Measurements from ENCODE around the gene PLB1. TPM values are rescaled to one million over a fixed set of nuclear protein-coding genes. Genes with fewer than 3 reads are reported as not detected.

Gene PLB1
- total and polyA plus RNA-seq, 9 of the 15 experiments (the other 6 are each of a cell fraction or from before 2014, with no cell fraction given), result 0.01 to 0.09 (median 0.07) TPM; not detected in 2

DNA sequence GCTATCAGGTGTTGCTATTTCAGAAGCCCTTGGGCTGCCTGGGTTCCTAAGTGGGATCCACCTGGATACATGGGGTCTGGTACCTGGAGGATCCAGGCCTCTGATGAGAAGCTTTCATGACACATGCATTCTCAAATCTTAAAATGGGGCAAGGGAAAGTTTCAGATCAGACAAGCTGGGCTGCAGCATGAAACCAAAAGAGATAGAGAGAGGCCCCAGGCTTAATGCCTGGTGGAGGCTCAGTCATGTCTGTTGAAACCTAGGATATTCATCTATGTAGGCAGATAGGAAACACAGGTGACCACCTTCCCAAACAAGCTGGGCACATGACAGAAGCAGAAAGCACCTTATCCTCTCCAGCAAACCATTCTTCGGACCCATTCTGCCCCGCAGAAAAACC, 18.8 kb upstream of the PLB1 start:
- Histone ChIP-seq H3K27me3 (ENCODE audit: control insufficient read depth in 2 of 2, insufficient read depth in 2 of 2, low read length in 2 of 2) (peaks cover 0 to 15% of the 10 kb centered on the region in 2 experiments; a peak in 1 of 5 replicates), H3K4me2 (ENCODE audit: insufficient read depth, low read length) (no peak overlapping the region), H3K9me1 (ENCODE audit: control insufficient read depth, insufficient read depth, low read length) (no peaks in the 10 kb centered on the region), H3K79me2 (ENCODE audit: control insufficient read depth, insufficient read depth, low read length) (no peaks in the 10 kb centered on the region), H3K9me3 (replicated peaks; ENCODE audit: control insufficient read depth, insufficient read depth, low read depth, low read length) (no peaks in the 10 kb centered on the region), H3K36me3 (ENCODE audit: control insufficient read depth, insufficient read depth, low read length) (no peaks in the 10 kb centered on the region), H3K9ac (ENCODE audit: insufficient read depth in 1 of 2, low read depth in 2 of 2, low read length in 2 of 2) (no peak overlapping the region), H4K20me1 (replicated peaks; ENCODE audit: control insufficient read depth, insufficient read depth, low read length) (no peaks in the 10 kb centered on the region), H3K4me1 (replicated peaks in 1 of 2; ENCODE audit: control insufficient read depth in 2 of 2, insufficient read depth in 2 of 2, low read length in 2 of 2) (no peaks in the 10 kb centered on the region), H3K27ac (ENCODE audit: extremely low read depth, low read depth, low read length) (no peak overlapping the region), H2AFZ (ENCODE audit: low read depth, low read length) (no peak overlapping the region), H3K4me3 (no peak overlapping the region)
- ChIA-PET CTCF (ENCODE audit: low intra/inter-chr PET ratio) (no interaction called here), POLR2A (no interaction called here)
- BruUV-seq (replicated peaks), result no TSS peak
- ATAC-seq (no peak), FAIRE-seq (no peak), DNase-seq (ENCODE audit: extremely low read depth in 1 of 4, low spot score in 3 of 4) (no peak)
- 0% methylated on average over 2 of the region's 2 CpGs for WGBS (ENCODE audit: insufficient coverage, low coverage, missing lambda C conversion rate)
- intact Hi-C loops (cut with micrococcal nuclease), result no loop called here
- in situ Hi-C loops (cut with MboI), result no loop called here
- no peak for TF ChIP-seq MCM3 (IDR thresholded peaks at IDR 0.05)
- no peak for TF ChIP-seq FUS (optimal IDR thresholded peaks at IDR 0.05; ENCODE audit: low read depth, low read length)
- TF ChIP-seq, protein P1, sequence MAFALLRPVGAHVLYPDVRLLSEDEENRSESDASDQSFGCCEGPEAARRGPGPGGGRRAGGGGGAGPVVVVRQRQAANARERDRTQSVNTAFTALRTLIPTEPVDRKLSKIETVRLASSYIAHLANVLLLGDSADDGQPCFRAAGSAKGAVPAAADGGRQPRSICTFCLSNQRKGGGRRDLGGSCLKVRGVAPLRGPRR (CRISPR knock-in tag; IDR thresholded peaks at IDR 0.05), result no peak
- TF ChIP-seq ZNF12 (CRISPR knock-in tag; IDR thresholded peaks at IDR 0.05), result no peak
- no peak for TF ChIP-seq TBP (optimal IDR thresholded peaks at IDR 0.05; ENCODE audit: low read depth, low read length)
- TF ChIP-seq NFIX (CRISPR knock-in tag; IDR thresholded peaks at IDR 0.05; ENCODE audit: low read depth), result no peak
- TF ChIP-seq BRD9 (IDR thresholded peaks at IDR 0.05; ENCODE audit: low read depth, partially characterized antibody), result no peak
- TF ChIP-seq, protein P2, sequence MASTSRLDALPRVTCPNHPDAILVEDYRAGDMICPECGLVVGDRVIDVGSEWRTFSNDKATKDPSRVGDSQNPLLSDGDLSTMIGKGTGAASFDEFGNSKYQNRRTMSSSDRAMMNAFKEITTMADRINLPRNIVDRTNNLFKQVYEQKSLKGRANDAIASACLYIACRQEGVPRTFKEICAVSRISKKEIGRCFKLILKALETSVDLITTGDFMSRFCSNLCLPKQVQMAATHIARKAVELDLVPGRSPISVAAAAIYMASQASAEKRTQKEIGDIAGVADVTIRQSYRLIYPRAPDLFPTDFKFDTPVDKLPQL (IDR thresholded peaks at IDR 0.05; ENCODE audit: extremely low read depth, insufficient read length), result no peak
- TF ChIP-seq ZNF274 (IDR thresholded peaks at IDR 0.05; ENCODE audit: borderline replicate concordance, low read depth, low read length), result no peak
- no peak for TF ChIP-seq SIRT6 (IDR thresholded peaks at IDR 0.05; ENCODE audit: low read depth, low read length)
- no peak for TF ChIP-seq MIER1 (IDR thresholded peaks at IDR 0.05; ENCODE audit: low read depth)
- TF ChIP-seq RBM39 (optimal IDR thresholded peaks at IDR 0.05; ENCODE audit: low read depth, low read length), result no peak
- TF ChIP-seq KDM5B (IDR thresholded peaks at IDR 0.05; ENCODE audit: insufficient replicate concordance, low read depth, low read length), result no peak
- TF ChIP-seq, protein P3, sequence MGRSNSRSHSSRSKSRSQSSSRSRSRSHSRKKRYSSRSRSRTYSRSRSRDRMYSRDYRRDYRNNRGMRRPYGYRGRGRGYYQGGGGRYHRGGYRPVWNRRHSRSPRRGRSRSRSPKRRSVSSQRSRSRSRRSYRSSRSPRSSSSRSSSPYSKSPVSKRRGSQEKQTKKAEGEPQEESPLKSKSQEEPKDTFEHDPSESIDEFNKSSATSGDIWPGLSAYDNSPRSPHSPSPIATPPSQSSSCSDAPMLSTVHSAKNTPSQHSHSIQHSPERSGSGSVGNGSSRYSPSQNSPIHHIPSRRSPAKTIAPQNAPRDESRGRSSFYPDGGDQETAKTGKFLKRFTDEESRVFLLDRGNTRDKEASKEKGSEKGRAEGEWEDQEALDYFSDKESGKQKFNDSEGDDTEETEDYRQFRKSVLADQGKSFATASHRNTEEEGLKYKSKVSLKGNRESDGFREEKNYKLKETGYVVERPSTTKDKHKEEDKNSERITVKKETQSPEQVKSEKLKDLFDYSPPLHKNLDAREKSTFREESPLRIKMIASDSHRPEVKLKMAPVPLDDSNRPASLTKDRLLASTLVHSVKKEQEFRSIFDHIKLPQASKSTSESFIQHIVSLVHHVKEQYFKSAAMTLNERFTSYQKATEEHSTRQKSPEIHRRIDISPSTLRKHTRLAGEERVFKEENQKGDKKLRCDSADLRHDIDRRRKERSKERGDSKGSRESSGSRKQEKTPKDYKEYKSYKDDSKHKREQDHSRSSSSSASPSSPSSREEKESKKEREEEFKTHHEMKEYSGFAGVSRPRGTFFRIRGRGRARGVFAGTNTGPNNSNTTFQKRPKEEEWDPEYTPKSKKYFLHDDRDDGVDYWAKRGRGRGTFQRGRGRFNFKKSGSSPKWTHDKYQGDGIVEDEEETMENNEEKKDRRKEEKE (IDR thresholded peaks at IDR 0.05; ENCODE audit: borderline replicate concordance in 1 of 2, control insufficient read depth in 1 of 2, low read depth in 2 of 2, low read length in 1 of 2), result no peak
- no peak for TF ChIP-seq ZNF384 (IDR thresholded peaks at IDR 0.05; ENCODE audit: low read depth, low read length)
- TF ChIP-seq, protein P4, sequence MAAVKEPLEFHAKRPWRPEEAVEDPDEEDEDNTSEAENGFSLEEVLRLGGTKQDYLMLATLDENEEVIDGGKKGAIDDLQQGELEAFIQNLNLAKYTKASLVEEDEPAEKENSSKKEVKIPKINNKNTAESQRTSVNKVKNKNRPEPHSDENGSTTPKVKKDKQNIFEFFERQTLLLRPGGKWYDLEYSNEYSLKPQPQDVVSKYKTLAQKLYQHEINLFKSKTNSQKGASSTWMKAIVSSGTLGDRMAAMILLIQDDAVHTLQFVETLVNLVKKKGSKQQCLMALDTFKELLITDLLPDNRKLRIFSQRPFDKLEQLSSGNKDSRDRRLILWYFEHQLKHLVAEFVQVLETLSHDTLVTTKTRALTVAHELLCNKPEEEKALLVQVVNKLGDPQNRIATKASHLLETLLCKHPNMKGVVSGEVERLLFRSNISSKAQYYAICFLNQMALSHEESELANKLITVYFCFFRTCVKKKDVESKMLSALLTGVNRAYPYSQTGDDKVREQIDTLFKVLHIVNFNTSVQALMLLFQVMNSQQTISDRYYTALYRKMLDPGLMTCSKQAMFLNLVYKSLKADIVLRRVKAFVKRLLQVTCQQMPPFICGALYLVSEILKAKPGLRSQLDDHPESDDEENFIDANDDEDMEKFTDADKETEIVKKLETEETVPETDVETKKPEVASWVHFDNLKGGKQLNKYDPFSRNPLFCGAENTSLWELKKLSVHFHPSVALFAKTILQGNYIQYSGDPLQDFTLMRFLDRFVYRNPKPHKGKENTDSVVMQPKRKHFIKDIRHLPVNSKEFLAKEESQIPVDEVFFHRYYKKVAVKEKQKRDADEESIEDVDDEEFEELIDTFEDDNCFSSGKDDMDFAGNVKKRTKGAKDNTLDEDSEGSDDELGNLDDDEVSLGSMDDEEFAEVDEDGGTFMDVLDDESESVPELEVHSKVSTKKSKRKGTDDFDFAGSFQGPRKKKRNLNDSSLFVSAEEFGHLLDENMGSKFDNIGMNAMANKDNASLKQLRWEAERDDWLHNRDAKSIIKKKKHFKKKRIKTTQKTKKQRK (IDR thresholded peaks at IDR 0.05; ENCODE audit: borderline replicate concordance, low read depth, low read length), result no peak

Measured in K562 (cell line).